Measurements from ENCODE around the gene ENPP3. TPM values are rescaled to one million over a fixed set of nuclear protein-coding genes. Genes with fewer than 3 reads are reported as not detected.

ENPP3 gene
- total RNA-seq, 1 donor from 2014 or later = not detected

GRCh38 chr6:131773284-131773950 lies 136.3 kb downstream of the ENPP3 start:
- no peak for DNase-seq (ENCODE audit: extremely low spot score, unreplicated experiment)
- Mint-ChIP-seq H3K36me3 (ENCODE audit: unreplicated experiment) (no peaks in the 10 kb centered on the region), H3K9me3 (ENCODE audit: unreplicated experiment) (no peaks in the 10 kb centered on the region), H3K4me3 (ENCODE audit: unreplicated experiment) (no peak overlapping the region), H3K27ac (ENCODE audit: unreplicated experiment) (no peak overlapping the region), H3K4me1 (ENCODE audit: unreplicated experiment) (peaks cover 7% of the 10 kb centered on the region), H3K27me3 (ENCODE audit: unreplicated experiment) (peaks cover 2% of the 10 kb centered on the region)
- TF ChIP-seq CTCF (IDR thresholded peaks at IDR 0.05) = no peak

GRCh38 chr6:131775886-131776285 lies 138.8 kb downstream of the ENPP3 start:
- H3K27me3 Mint-ChIP-seq (ENCODE audit: unreplicated experiment) = no peaks in the 10 kb centered on the region
- no peak overlapping the region for H3K27ac Mint-ChIP-seq (ENCODE audit: unreplicated experiment)
- peaks cover 7% of the 10 kb centered on the region for H3K4me1 Mint-ChIP-seq (ENCODE audit: unreplicated experiment)
- H3K36me3 Mint-ChIP-seq (ENCODE audit: unreplicated experiment) = no peaks in the 10 kb centered on the region
- no peak for TF ChIP-seq CTCF (IDR thresholded peaks at IDR 0.05)
- no peak overlapping the region for H3K4me3 Mint-ChIP-seq (ENCODE audit: unreplicated experiment)
- no peaks in the 10 kb centered on the region for H3K9me3 Mint-ChIP-seq (ENCODE audit: unreplicated experiment)
- DNase-seq (ENCODE audit: extremely low spot score, unreplicated experiment) = no peak

GRCh38 chr6:131776985-131777384 lies 139.9 kb downstream of the ENPP3 start:
- Mint-ChIP-seq H3K27ac (ENCODE audit: unreplicated experiment) (no peak overlapping the region), H3K4me3 (ENCODE audit: unreplicated experiment) (no peak overlapping the region), H3K9me3 (ENCODE audit: unreplicated experiment) (no peaks in the 10 kb centered on the region), H3K27me3 (ENCODE audit: unreplicated experiment) (no peaks in the 10 kb centered on the region), H3K36me3 (ENCODE audit: unreplicated experiment) (no peaks in the 10 kb centered on the region), H3K4me1 (ENCODE audit: unreplicated experiment) (peaks cover 7% of the 10 kb centered on the region)
- no peak for TF ChIP-seq CTCF (IDR thresholded peaks at IDR 0.05)
- no peak for DNase-seq (ENCODE audit: extremely low spot score, unreplicated experiment)

- Mint-ChIP-seq H3K27me3 (ENCODE audit: unreplicated experiment) (no peaks in the 10 kb centered on the region), H3K36me3 (ENCODE audit: unreplicated experiment) (no peaks in the 10 kb centered on the region), H3K27ac (ENCODE audit: unreplicated experiment) (no peak overlapping the region), H3K9me3 (ENCODE audit: unreplicated experiment) (no peaks in the 10 kb centered on the region), H3K4me3 (ENCODE audit: unreplicated experiment) (no peak overlapping the region), H3K4me1 (ENCODE audit: unreplicated experiment) (peaks cover 7% of the 10 kb centered on the region)
- no peak for DNase-seq (ENCODE audit: extremely low spot score, unreplicated experiment)
- TF ChIP-seq CTCF (IDR thresholded peaks at IDR 0.05) = no peak
Measured at GRCh38 chr6:131778169-131778568, 141.1 kb downstream of the ENPP3 start.

- no peak overlapping the region for H3K4me3 Mint-ChIP-seq (ENCODE audit: unreplicated experiment)
- no peak for DNase-seq (ENCODE audit: extremely low spot score, unreplicated experiment)
- no peaks in the 10 kb centered on the region for H3K4me1 Mint-ChIP-seq (ENCODE audit: unreplicated experiment)
- H3K9me3 Mint-ChIP-seq (ENCODE audit: unreplicated experiment) = no peaks in the 10 kb centered on the region
- H3K27ac Mint-ChIP-seq (ENCODE audit: unreplicated experiment) = no peak overlapping the region
- H3K36me3 Mint-ChIP-seq (ENCODE audit: unreplicated experiment) = no peaks in the 10 kb centered on the region
- TF ChIP-seq CTCF (IDR thresholded peaks at IDR 0.05) = no peak
- H3K27me3 Mint-ChIP-seq (ENCODE audit: unreplicated experiment) = no peaks in the 10 kb centered on the region
Measured at GRCh38 chr6:131779304-131779703, 142.2 kb downstream of the ENPP3 start.

All from osteocyte (in vitro differentiated cells).